ENCODE results near the gene PHTF1. TPM values are rescaled to one million over a fixed set of nuclear protein-coding genes. Genes with fewer than 3 reads are reported as not detected.

PHTF1 gene
- 10 to 100 TPM; 22.7 to 25.5 (median 24.8) TPM for polyA plus RNA-seq (ENCODE audit: insufficient read length in 3 of 3)

GRCh38 chr1:113759333-113760101, at the start of gene PHTF1:
Gene PHTF1, minus strand, starts transcription at chr1:113759486. Its CDS starts 783 bp downstream, at chr1:113758703.
- DNase-seq (ENCODE audit: low read depth in 3 of 3, low spot score in 2 of 3) = peak; percentile 37 to 58 (median 56)

GRCh38 chr1:113808450-113809195, 49.3 kb upstream of the PHTF1 start:
- DNase-seq (ENCODE audit: low read depth in 3 of 3, low spot score in 2 of 3) = no peak

- DNase-seq (ENCODE audit: low read depth in 3 of 3, low spot score in 2 of 3) = no peak
These were observed 46.4 kb upstream of the PHTF1 start for GRCh38 chr1:113805639-113806038.

GRCh38 chr1:113805256-113805531, 45.9 kb upstream of the PHTF1 start:
- DNase-seq (ENCODE audit: low read depth in 3 of 3, low spot score in 2 of 3) = no peak

DNA sequence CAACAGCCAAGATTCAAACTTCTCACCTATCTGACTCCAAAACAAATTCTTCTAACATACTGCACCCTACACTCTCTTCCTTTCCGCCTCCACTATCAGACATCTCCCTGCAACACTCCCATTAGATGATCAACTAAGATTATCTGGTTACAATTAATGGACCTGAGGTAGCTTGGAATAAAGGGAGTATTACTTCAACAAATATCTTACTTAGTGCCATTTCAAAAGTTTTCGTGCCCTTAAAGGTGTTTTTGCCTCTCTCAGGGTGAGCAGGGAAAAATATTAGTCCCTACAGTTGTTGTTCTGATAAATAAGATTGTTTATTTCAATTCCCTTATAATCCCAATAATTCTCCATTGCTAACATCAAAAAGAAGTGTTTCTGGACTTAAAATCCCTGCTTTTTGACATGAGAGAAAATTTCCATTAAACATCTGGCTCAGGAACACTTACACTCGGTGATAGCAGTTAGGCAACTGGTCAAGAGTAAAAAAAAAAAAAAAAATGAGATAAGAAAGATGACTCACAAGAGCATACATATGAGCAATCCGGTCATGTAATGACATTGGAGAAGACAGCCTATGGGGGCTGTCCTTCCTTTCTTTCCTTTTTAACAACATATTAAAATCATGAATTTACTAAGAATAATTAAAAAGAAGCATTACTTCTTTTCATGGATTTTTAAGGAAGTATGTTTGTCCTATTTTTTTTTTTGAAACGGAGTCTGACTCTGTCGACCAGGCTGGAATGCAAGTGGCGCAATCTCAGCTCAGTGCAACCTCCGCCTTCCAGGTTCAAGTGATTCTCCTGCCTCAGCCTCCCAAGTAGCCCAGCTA, 45.4 kb upstream of the PHTF1 start:
- DNase-seq (ENCODE audit: low read depth in 3 of 3, low spot score in 2 of 3) = no peak

- DNase-seq (ENCODE audit: low read depth in 3 of 3, low spot score in 2 of 3) = no peak
These were observed 43.2 kb upstream of the PHTF1 start for GRCh38 chr1:113802367-113803007.

DNA sequence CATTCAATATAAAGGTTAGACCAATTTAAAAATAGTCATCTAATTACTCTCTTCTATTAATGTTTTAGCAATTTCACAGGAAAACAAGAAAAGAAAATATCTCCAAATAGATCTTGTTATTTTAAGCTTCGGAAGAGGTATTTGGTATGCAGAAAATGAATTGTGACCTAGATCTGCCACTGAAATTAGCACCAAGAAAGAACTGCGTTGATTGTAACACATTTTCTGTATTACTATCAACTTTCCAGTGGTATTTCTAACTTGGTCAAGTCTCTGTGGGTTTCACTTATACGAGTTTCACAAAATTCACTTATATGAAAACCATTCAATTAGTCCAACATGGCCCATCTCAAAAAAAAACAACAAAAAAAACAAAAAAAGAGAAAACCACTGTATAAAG, 41.2 kb upstream of the PHTF1 start:
- no peak for DNase-seq (ENCODE audit: low read depth in 3 of 3, low spot score in 2 of 3)

DNA sequence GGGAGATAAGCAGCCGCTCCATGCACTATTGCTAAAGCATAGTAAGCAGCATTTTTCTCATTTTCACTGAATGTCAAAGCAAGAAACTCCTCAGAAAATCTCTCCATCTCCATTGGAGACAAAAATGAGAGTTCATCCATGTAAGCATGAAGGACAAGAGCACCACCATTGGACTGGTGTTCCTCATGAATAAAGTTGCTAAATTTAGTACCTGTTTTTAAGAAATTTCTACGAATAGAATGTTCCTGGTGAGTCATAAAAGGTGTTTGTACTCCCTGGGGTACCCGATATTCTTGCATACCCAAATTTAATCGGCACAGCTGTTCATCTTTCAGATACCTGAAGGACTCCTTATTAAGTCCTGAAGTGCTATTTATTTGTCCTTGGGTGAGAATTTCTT, 38.2 kb upstream of the PHTF1 start:
- DNase-seq (ENCODE audit: low read depth in 3 of 3, low spot score in 2 of 3) = no peak

DNA sequence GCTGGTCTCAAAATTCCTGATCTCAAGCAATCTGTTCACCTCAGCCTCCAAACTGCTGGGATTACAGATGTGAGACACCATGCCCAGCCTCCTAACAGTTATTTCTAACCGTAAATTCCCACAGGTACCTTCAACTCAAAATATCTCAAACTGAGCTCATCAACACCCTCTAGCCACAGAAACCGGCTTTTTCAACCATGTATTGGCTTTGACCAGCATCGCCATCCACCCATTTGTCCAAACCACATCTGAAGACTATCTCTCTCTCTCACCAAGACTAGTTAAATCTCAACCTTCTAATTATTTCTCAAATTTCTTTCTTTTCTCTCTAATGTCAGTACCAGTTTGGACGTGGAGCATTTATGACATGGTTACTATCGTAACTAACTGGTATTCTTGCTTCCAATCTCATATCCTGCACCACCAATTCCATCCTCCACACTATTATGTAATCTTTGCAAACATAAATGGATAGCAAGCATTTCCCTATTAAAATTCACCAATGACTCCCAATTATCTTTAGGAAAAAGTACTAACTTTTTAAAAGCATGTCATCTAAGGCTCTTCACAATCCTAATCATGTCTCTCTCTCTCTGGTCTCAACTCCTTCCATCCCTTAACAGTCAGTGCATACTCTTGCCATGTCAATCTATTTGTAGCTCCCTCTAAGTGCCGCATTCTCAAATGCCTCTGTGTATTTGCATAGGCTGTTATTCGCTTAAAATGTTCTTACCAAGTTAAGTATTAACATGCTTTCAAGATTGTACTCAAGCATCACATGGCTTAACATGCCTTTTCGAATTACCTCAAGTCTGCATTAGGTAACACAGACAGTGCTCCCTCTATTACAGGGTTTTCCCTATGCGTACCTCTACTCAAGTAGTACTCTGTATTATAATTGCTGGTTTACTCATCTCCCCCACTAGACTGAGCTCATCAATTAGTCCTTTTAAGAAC, 34.9 kb upstream of the PHTF1 start:
- peak in 1 of 3 donors; percentile 8 for DNase-seq (ENCODE audit: low read depth in 3 of 3, low spot score in 2 of 3)

GRCh38 chr1:113792986-113793385, 33.7 kb upstream of the PHTF1 start:
- no peak for DNase-seq (ENCODE audit: low read depth in 3 of 3, low spot score in 2 of 3)

- DNase-seq (ENCODE audit: low read depth in 3 of 3, low spot score in 2 of 3) = no peak
These were observed 33.2 kb upstream of the PHTF1 start for GRCh38 chr1:113792471-113792870.

DNA sequence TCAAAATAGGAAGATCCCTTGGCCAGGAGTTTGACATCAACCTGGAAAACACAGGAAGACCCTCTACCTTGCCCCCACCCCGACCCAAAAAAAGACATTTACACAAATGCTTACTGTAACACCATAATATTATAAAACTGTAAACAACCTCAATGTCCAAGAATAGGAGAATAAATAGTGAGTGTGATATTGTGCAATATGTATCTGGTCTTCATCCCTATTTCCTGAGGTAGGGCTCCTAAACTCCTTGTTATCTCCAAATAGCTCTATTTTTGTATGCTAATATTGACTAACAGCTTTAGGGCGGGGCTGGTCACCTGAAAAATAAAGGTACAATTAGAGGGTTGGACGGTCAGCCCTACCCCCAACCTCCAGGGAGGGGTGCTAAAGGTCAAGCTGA, 29.5 kb upstream of the PHTF1 start:
- no peak for DNase-seq (ENCODE audit: low read depth in 3 of 3, low spot score in 2 of 3)

DNA sequence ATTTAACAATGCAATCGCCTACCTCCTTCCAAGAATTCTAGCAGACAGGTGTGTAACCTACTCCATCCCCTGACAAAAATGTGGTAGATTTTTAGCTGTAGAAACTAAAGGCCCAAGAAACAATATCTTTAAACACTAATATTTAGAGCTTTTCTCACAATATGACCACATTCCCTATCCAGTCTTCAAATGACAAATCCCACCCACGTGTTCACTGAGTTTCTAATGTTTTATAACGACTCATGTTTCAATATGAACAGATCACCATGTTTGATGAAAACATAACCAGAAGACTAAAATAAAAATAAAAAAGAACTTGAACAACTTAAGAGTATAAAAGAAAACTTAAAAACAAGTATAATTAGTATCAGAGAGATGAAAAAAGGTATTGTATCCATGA, 28.4 kb upstream of the PHTF1 start:
- no peak for DNase-seq (ENCODE audit: low read depth in 3 of 3, low spot score in 2 of 3)

DNA sequence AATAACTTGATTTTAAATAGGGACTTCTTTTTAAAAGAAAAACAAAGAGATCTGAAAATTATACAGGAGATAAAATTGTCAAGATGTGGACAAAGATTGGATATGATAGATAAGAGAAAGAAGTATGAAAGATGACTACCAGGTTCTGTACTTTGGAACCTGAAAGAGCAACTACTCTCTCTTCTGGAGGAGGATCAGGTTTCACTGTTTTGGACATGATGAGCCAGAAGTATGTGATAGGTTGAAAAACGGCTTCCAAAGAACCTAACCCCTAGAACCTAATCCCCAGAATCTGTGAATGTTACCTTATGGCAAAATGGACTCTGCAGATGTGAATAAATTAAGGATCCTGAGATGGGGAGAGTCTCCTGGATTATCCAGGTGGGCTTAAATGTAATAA, 26.8 kb upstream of the PHTF1 start:
- no peak for DNase-seq (ENCODE audit: low read depth in 3 of 3, low spot score in 2 of 3)

GRCh38 chr1:113784104-113784779, 25.0 kb upstream of the PHTF1 start:
- DNase-seq (ENCODE audit: low read depth in 3 of 3, low spot score in 2 of 3) = no peak

DNA sequence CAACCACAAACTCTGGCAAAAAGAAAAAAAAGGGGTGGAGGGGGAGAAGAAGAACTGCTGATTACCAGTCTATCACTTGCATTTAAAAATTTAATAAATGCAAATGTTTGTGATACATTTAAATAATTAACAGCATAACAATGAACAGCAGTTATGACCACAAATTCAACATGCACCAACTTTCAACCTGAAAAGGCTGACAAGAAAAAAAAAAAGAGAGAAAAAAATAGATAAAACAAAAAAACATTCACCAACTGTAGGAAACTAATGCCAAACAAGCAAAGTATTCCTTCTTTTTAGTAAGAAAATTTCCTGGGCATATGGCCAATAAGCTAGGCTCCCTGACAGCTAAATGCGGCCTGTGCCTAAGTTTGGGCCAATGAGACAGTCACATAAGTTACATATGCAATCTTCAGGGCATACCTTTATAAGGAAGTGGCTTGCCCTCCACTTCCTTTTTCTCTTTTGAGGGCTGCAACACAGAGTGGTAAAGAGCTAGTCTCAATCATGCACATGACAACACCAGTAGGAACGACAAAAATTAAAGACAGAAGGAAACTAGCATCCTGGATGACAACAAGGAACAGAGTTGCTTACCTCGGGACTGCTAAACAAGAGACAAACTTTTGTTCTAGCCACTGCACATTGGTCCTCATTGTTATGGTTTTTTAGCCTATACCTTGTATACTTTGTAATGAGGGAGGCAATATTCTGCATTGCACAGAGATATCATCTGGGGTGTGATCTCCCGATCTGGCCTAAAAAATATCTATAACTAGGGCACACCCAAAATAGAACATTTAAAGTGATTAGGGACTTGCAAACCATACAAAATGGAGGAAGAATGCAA, 24.2 kb upstream of the PHTF1 start:
- no peak for DNase-seq (ENCODE audit: low read depth in 3 of 3, low spot score in 2 of 3)

DNA sequence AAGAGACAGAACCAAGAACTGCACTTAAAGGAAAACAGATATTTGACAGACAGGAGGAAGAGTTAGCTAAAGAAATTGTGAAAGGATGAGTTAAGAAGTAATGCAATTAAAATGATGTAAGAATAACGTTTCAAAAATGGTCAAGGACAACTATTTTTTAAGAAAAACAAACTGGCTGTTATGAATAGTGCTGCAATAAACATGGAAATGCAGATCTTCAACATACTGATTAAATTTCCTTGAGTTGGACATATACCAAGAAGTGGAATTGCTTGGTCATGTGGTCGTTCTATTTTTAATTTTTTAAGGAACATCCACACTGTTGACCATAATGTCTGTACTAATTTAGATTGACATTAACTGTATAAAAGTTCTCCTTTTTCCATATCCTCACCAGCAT, 23.1 kb upstream of the PHTF1 start:
- DNase-seq (ENCODE audit: low read depth in 3 of 3, low spot score in 2 of 3) = no peak

DNA sequence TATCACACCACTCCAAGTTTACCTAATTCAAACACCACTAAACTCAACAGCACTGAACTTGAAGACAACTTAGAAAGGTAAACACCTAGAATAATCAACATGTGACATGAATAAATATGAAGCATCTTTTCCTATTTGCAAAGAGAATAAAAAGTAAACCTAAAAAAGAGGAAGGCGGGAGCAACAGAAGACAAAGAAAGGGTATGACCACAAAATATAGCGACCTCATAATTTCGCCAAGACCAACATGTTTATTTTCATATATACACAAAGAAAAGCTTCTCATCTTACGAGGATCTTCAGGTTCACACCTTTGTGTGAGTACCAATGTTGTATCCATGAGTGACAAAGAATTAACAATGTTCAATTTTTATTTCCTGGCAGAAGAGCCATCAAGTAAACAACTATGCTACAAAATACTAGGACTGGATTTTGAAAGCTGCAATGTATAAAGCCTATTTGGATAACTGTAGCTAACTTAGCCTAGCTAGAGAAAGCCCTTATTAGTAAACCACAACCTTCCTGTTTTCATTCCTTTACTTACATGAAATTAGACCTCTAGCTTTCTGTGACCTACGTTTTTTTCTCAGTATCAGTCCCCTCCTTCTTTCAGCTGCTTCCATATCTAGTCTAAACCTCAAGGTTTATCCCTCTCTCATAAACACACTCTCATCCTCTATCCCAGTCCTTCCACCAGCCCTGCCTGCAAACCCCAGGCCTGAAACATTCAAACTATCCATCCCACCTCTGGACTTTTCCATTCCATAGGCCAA, 21.3 kb upstream of the PHTF1 start:
- no peak for DNase-seq (ENCODE audit: low read depth in 3 of 3, low spot score in 2 of 3)
